ENCODE measurements around the gene DOK4. TPM values are rescaled to one million over a fixed set of nuclear protein-coding genes. Genes with fewer than 3 reads are reported as not detected.

Gene DOK4
- total RNA-seq, 1 experiment from 2014 or later: 14.4 TPM

- DNase-seq (ENCODE audit: low read depth, low spot score): no peak
These were observed 32.2 kb upstream of the DOK4 start for GRCh38 chr16:57518520-57518919.

More at GRCh38 chr16:57518520-57518919, 32.2 kb upstream of the DOK4 start:
- H3K79me2 ChIP-seq (ENCODE audit: insufficient read depth, low read length): no peaks in the 10 kb centered on the region
- H3K9me2 ChIP-seq (ENCODE audit: insufficient read depth): no peaks in the 10 kb centered on the region
- H3K27ac ChIP-seq (ENCODE audit: low read depth, low read length): no peak overlapping the region
- RAD21 ChIA-PET (ENCODE audit: low non-redundant PET in 1 of 2, low total read pairs in 2 of 2, uncharacterized antibody in 2 of 2, unreplicated experiment in 2 of 2): no interaction called here
- H3K9me3 ChIP-seq (ENCODE audit: control insufficient read depth in 1 of 2, insufficient read depth in 1 of 2, low read depth in 1 of 2, low read length in 2 of 2): no peaks in the 10 kb centered on the region
- no peaks in the 10 kb centered on the region for H4K20me1 ChIP-seq (ENCODE audit: insufficient read depth)
- H3K4me1 ChIP-seq (ENCODE audit: control insufficient read depth in 1 of 2, insufficient read depth in 2 of 2, low read length in 2 of 2): no peaks in the 10 kb centered on the region
- H3K4me3 ChIP-seq (replicated peaks in 1 of 2; ENCODE audit: low read depth in 1 of 2, low read length in 2 of 2): no peak overlapping the region
- POLR2A ChIA-PET: no interaction called here
- intact Hi-C loops (cut with micrococcal nuclease): no loop called here
- H3K9ac ChIP-seq (ENCODE audit: low read length): no peak overlapping the region
- TF ChIP-seq EGR1 (IDR thresholded peaks at IDR 0.05; ENCODE audit: low read depth): no peak
- no peak for TF ChIP-seq JUND (IDR thresholded peaks at IDR 0.05)
- TF ChIP-seq RAD21 (IDR thresholded peaks at IDR 0.05; ENCODE audit: low read depth): no peak
- no peak for TF ChIP-seq POLR2A (IDR thresholded peaks at IDR 0.05; ENCODE audit: borderline replicate concordance, extremely low read depth, insufficient read depth, insufficient read length)
- TF ChIP-seq, protein P1, sequence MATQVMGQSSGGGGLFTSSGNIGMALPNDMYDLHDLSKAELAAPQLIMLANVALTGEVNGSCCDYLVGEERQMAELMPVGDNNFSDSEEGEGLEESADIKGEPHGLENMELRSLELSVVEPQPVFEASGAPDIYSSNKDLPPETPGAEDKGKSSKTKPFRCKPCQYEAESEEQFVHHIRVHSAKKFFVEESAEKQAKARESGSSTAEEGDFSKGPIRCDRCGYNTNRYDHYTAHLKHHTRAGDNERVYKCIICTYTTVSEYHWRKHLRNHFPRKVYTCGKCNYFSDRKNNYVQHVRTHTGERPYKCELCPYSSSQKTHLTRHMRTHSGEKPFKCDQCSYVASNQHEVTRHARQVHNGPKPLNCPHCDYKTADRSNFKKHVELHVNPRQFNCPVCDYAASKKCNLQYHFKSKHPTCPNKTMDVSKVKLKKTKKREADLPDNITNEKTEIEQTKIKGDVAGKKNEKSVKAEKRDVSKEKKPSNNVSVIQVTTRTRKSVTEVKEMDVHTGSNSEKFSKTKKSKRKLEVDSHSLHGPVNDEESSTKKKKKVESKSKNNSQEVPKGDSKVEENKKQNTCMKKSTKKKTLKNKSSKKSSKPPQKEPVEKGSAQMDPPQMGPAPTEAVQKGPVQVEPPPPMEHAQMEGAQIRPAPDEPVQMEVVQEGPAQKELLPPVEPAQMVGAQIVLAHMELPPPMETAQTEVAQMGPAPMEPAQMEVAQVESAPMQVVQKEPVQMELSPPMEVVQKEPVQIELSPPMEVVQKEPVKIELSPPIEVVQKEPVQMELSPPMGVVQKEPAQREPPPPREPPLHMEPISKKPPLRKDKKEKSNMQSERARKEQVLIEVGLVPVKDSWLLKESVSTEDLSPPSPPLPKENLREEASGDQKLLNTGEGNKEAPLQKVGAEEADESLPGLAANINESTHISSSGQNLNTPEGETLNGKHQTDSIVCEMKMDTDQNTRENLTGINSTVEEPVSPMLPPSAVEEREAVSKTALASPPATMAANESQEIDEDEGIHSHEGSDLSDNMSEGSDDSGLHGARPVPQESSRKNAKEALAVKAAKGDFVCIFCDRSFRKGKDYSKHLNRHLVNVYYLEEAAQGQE (IDR thresholded peaks at IDR 0.05; ENCODE audit: low read depth): no peak
- TF ChIP-seq TCF7L2 (IDR thresholded peaks at IDR 0.05; ENCODE audit: borderline replicate concordance, extremely low read depth, insufficient read depth, insufficient read length): no peak
- no peak for TF ChIP-seq SRF (IDR thresholded peaks at IDR 0.05; ENCODE audit: low read depth)
- no peak for TF ChIP-seq EZH2phosphoT487 (IDR thresholded peaks at IDR 0.05; ENCODE audit: borderline replicate concordance)
- TF ChIP-seq SP1 (IDR thresholded peaks at IDR 0.05; ENCODE audit: low read depth): no peak
- TF ChIP-seq, protein P2, sequence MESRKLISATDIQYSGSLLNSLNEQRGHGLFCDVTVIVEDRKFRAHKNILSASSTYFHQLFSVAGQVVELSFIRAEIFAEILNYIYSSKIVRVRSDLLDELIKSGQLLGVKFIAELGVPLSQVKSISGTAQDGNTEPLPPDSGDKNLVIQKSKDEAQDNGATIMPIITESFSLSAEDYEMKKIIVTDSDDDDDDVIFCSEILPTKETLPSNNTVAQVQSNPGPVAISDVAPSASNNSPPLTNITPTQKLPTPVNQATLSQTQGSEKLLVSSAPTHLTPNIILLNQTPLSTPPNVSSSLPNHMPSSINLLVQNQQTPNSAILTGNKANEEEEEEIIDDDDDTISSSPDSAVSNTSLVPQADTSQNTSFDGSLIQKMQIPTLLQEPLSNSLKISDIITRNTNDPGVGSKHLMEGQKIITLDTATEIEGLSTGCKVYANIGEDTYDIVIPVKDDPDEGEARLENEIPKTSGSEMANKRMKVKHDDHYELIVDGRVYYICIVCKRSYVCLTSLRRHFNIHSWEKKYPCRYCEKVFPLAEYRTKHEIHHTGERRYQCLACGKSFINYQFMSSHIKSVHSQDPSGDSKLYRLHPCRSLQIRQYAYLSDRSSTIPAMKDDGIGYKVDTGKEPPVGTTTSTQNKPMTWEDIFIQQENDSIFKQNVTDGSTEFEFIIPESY (IDR thresholded peaks at IDR 0.05; ENCODE audit: extremely low read depth, insufficient replicate concordance, low read length): no peak
- H3K4me2 ChIP-seq (ENCODE audit: low read length): no peak overlapping the region
- CTCF ChIA-PET: interaction anchor here (1.6 to 2.8 kb wide), 3 partner anchors 56 to 215 kb away, joined by 4 to 22 read pairs (median 9); partner anchors contain the start of gene POLR2C
- no peaks in the 10 kb centered on the region for H3K27me3 ChIP-seq (ENCODE audit: insufficient read depth, low read length)
- no peaks in the 10 kb centered on the region for H3K36me3 ChIP-seq (ENCODE audit: control insufficient read depth in 1 of 2, insufficient read depth in 2 of 2, low read length in 2 of 2)
- no peak for ATAC-seq
- no TSS peak for BruUV-seq (replicated peaks)
- no peak overlapping the region for H2AFZ ChIP-seq (ENCODE audit: low read depth, low read length, poor library complexity, severe bottlenecking)
